Stimulated activated CD8-positive, alpha-beta memory T cell treated with anti-CD3 and anti-CD28 coated beads, Interleukin-15, amount 100 ng/mL, for 48 hours (primary cell): ENCODE measurements around the gene UMAD1.
A peak's percentile ranks its signal among the peaks of the same experiment; 100 is the strongest.

Source experiments
- DNase-seq, 2 donors: peaks; one replicate each; pipeline ENCODE4 v3.0.0-alpha.2; 2020; ENCODE audit warnings: low read depth in 2 of 2

Gene UMAD1

DNA sequence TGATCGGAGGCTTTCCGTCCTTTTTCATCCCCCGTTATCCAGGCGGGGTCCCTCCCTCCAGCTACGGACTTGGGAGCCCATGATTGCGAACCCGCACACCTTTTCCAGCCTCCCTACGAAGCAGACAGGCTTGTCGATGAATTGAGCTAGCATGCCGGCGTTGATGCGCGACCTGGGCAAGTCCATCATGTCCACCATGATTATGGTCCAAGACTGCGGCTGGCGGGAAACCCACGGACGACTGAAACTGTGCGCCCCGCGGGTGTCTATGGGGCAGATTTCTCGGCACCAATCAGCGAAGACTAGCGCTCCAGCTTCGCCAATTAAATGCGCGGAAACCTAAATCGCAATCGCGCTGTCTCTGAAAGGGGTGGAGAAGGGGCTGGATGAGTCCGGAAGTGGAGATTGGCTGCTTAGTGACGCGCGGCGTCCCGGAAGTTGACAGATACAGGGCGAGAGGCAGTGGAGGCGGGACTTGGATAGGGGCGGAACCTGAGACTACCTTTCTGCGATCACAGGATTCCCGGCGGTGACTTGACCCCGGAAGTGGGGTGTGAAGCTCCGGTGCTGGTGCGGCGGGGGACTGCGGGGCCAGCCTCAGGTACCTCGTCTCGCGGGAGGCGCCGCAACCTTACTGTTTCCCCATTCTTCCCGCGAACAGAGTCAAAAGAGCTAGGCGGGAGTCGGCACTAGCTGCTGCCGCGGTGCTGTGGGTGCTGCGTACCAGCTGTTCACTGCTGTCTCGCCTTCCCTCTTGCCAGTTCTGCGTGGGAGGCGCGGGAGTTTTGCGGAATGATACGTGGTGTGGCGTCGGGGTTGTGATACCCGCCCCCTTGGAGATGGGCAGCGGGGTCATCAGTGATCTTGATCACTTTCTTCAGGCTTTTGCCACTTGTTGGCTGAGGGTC is at the start of gene UMAD1:
Gene UMAD1 (plus strand): TSS at position 532 of the 908 bp plus-strand sequence. CDS start 32,620 bp downstream, outside the sequence.
- DNase-seq, result peak; percentile 96 to 97

GRCh38 chr7:7595451-7595850 is 45.1 kb upstream of the UMAD1 start:
- DNase-seq, result no peak

DNA sequence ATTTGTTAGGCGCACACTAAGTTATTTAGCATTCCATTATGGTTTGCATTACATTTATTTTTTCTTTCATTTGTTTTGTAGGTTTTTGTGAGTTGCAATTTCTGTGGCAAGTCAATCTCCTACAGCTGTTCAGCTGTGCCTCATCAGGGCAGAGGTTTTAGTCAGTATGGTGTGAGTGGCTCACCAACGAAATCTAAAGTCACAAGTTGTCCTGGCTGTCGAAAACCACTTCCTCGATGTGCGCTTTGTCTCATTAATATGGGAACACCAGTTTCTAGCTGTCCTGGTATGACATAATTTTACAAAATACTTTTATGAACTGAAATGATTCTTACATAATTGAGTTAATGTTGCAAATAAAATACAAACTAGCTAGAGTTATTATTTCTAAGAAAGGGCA is 44.4 kb upstream of the UMAD1 start:
- no peak for DNase-seq

- no peak for DNase-seq
Measured at GRCh38 chr7:7607010-7607409, 33.5 kb upstream of the UMAD1 start.

- DNase-seq, result no peak
Measured at GRCh38 chr7:7609330-7609729, 31.2 kb upstream of the UMAD1 start.

DNA sequence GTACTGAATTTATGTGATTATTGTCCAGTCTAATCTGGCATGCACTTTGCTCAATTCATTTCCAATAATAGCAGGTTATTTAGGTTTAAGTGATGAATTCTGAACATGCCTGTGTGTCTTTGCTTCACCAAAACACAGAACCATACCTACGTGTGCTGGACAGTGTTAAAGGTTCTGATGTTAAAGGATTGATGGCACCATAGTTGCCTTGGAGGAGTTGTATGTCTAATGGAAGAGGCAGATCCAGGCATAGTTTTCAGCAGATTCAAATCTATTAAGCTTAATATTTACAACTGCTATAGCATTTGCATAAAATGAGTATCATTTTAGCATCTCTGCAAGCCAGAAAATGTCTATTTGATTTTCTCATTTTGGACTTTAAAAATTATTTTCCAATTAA is 28.0 kb upstream of the UMAD1 start:
- DNase-seq, result no peak

GRCh38 chr7:7613210-7613609 is 27.3 kb upstream of the UMAD1 start:
- no peak for DNase-seq

GRCh38 chr7:7614018-7614741 is 26.4 kb upstream of the UMAD1 start:
- no peak for DNase-seq

DNA sequence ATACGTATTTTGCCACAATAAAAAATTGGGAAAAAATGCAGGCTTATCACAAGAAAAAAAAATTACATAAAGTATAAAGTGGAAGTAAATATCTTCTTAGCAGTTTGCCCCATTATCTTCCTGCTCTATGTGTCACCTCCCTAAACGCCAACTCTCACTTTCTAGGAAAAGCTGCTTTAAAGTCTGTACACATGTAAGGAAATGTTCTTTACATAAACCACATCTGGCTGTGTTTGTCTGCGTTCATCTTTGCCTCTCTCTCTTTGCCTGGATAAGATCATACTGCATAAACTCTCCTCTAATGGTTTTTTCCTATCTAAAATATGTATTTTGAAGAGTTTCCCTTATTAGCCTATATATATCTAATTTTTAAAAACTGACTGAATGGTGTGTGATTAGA is 23.0 kb upstream of the UMAD1 start:
- DNase-seq, result no peak

- no peak for DNase-seq
Measured at GRCh38 chr7:7618410-7618809, 22.1 kb upstream of the UMAD1 start.

GRCh38 chr7:7620236-7620635 is 20.3 kb upstream of the UMAD1 start:
- no peak for DNase-seq

DNA sequence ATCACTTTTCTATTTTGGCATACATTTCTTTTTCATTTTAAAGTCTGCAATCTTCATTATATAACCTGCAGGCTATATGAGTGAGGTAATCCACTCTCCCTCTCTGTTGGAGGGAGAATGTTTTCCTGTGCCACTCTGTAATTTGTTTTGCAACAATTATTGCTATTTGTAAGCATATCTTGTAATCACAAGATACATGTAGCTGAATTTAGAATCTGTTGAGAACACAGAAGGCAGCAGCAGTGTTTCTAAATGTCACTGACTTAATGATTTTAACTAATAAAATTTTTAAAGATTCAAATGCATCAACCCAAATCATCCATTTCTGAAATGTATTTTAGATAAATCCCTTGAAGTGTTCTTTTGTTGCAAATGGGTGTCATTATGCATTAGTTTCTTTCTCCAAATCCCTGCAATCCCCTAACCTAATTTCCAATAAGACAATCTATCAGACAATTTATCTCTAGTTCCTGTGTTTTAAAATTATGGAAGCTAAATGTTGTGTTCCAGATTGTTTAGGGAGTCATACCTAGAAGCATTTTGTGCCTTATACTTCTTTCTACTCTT is 19.8 kb upstream of the UMAD1 start:
- no peak for DNase-seq

DNA sequence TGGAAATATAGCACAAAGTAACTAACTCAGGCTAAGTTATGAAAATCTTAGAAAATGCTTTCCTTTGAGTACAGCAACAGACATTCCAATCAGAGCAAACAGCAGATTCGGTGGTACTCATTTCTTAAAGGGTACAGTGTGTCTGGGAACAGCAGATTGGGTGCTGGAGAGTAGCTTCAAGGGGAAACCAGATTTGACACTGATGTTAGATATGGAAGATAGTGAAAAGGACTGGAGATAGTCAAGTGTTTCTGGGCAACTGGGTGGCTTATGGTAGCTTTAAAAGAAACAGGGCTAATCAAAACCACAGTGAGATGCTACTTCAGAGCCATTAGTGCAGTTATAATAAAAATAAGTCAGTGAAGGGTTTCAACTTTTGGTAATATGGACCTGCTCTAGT is 12.1 kb upstream of the UMAD1 start:
- no peak for DNase-seq

DNA sequence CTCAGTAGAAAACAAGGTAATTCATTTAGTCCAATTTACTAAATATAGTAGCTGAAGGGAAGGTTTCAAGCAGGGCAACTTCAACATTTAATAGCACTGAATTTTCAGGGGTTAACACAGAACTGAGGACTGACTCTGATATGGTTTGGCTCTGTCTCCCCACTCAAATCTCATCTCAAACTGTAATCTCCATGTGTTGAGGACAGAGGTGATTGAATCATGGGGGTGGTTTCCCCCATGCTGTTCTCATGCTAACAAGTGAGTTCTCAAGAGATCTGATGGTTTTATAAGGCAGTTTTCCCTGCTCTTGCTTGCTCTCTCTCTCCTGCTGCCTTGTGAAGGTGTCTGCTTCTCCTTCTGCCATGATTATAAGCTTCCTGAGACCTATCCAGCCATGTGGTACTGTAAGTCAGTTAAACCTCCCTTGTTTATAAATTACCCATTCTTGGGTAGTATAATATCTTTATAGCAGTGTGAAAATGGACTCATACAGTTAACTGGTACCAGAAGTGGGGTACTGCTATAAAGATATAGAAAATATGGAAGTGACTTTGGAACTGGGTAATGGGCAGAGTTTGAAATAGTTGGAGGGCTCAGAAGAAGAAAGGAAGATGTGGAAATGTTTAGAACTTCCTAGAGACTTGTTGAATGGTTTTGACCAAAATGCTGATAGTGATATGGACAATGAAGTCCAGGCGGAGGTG is 9.8 kb upstream of the UMAD1 start:
- no peak for DNase-seq

DNA sequence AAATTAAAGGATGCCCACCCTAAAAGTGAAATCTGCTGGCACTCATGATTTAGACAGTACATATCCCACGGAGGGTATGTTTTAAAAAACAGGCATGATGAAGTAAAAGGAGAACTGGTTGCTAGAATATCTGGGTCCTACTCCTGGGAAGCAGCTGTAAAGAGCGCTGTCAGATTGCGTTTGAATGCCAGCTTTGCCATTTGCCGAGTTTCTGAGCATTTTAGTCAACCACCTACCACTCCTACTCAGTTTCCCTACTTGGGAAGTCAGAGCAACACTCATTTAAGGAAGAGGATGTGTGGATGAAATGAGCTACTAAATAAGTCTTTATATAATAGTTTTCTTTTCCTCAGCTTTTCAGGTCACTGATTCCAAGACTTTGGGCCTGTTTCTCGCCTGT is 1.1 kb upstream of the UMAD1 start:
- DNase-seq, result no peak

- DNase-seq, result peak; percentile 17 to 28
Measured at GRCh38 chr7:7639847-7640220, 718 bp upstream of the UMAD1 start.

GRCh38 chr7:7641129-7641663 is 644 bp downstream of the UMAD1 start:
- DNase-seq, result peak in 1 of 2 donors; percentile 20

- no peak for DNase-seq
Measured at GRCh38 chr7:7642081-7642480, 1.5 kb downstream of the UMAD1 start.

DNA sequence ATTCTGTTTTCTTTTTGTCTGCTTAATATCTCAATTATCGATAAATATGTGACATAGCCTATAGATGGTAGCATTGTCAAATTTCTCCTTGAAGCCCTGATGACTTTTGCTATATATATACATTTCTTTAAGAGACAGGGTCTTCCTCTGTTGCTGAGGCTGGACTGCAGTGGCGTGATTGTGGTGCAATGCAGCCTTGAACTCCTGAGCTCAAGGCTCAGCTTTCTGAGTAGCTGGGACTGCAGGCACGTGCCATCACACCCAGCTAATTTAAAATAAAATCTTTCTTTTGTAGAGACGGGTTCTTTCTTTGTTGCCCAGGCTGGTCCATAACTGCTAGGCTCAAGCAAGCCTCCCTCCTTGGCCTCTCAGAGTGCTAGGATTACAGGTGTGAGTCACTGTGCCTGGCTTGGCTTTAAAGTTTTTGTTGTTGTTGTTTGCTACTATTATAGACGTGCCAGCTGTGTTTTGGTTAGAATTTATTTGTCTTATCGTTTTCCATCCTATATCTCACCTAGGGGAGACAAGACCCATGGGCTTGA is 7.0 kb downstream of the UMAD1 start:
- no peak for DNase-seq

DNA sequence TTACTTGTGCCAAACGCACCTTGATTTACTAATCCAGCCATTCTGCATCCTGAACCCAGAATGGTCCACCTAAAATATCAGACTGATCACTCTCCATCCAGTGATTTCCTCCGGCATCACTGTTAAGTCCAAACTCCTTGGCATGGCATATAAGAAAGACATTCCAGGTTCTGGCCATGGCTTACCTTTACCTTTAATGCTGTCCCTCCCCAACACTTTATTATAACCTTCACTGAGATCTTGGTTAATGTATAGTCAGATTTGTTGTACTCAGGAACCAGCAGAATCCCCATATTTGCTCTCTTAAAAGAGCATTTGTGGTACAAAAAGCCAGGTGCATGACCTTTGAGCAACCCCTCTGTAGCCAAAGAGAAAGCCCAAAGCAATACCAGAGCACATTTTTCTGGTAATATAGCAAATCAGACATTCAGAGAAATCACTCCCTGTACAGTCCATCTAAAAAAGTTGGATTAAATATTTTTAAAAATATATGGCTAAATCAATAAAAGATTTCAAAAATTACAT is 10.2 kb downstream of the UMAD1 start:
- no peak for DNase-seq

- DNase-seq, result no peak
Measured at GRCh38 chr7:7651479-7651878, 10.9 kb downstream of the UMAD1 start.
